Naive thymus-derived CD4-positive, alpha-beta T cell (primary cell): ENCODE results near the gene ENOX1. TPM values are rescaled to one million over a fixed set of nuclear protein-coding genes. Genes with fewer than 3 reads are reported as not detected.

Experiments
- ATAC-seq: fragments of 150-1000 bp; cut with Tn5 transposase; 2 replicates; pipeline ENCODE4 v1.10.0; 2021; ENCODE audit warnings: mild to moderate bottlenecking, moderate library complexity
- CTCF ChIA-PET: fragments of 350-600 bp; sonication (Branson Sonifier 250); formaldehyde crosslinking; loops from one replicate; lab custom pipeline; 2021; ENCODE audit warnings: antibody characterized with exemption; lab: Charles Lee
- POLR2A ChIA-PET: fragments of 350-600 bp; sonication (Branson Sonifier 250); formaldehyde crosslinking; loops from one replicate; lab custom pipeline; 2021; ENCODE audit warnings: antibody characterized with exemption, inconsistent platforms; lab: Charles Lee
- DNase-seq, 9 donors: peaks; one replicate each; pipeline versions ENCODE4 v3.0.0 to v3.0.0-alpha.2; 2020 to 2022; ENCODE audit warnings: mixed read lengths in 1 of 9
- H3K27ac ChIP-seq: one replicate; pipeline ENCODE4 v1.7.0; 2013; ENCODE audit warnings: mild to moderate bottlenecking, low read depth, low read length, moderate library complexity
- H3K27me3 ChIP-seq, 2 donors: one replicate each; pipeline ENCODE4 v1.7.0; 2013; ENCODE audit warnings: low read length in 2 of 2, mild to moderate bottlenecking in 2 of 2, moderate library complexity in 2 of 2; ENCODE audit not compliant: control insufficient read depth in 2 of 2, insufficient read depth in 2 of 2
- H3K36me3 ChIP-seq, 3 experiments: 1 replicate in 2 of 3; 2 replicates in 1 of 3; pipeline ENCODE4 v1.7.0; 2013; ENCODE audit warnings: low read length in 3 of 3, mild to moderate bottlenecking in 3 of 3, moderate library complexity in 1 of 3; ENCODE audit not compliant: insufficient read depth in 3 of 3, control insufficient read depth in 2 of 3
- H3K4me1 ChIP-seq, 2 donors: one replicate each; pipeline ENCODE4 v1.7.0; 2013; ENCODE audit warnings: low read length in 2 of 2, mild to moderate bottlenecking in 2 of 2, moderate library complexity in 1 of 2; ENCODE audit not compliant: control insufficient read depth in 2 of 2, insufficient read depth in 2 of 2
- H3K4me3 ChIP-seq: 2 replicates; pipeline ENCODE4 v1.7.0; 2013; ENCODE audit warnings: mild to moderate bottlenecking, low read length
- H3K9me3 ChIP-seq, 3 experiments: 1 replicate in 2 of 3; 2 replicates in 1 of 3; pipeline ENCODE4 v1.7.0; 2013; ENCODE audit warnings: low read length in 3 of 3; ENCODE audit not compliant: control insufficient read depth in 2 of 3
- H3K27ac Mint-ChIP-seq, 9 donors: one replicate each; pipeline ENCODE4 v1.8.0; 2020 to 2022; ENCODE audit warnings: mixed read lengths in 9 of 9, mild to moderate bottlenecking in 8 of 9, moderate library complexity in 5 of 9, inconsistent platforms in 2 of 9
- H3K27me3 Mint-ChIP-seq, 5 donors: one replicate each; pipeline ENCODE4 v1.8.0; 2021 to 2022; ENCODE audit warnings: mixed read lengths in 5 of 5, mild to moderate bottlenecking in 1 of 5
- H3K36me3 Mint-ChIP-seq, 5 donors: one replicate each; pipeline ENCODE4 v1.8.0; 2020 to 2022; ENCODE audit warnings: mixed read lengths in 5 of 5, mild to moderate bottlenecking in 3 of 5, inconsistent platforms in 1 of 5
- H3K4me1 Mint-ChIP-seq, 7 donors: one replicate each; pipeline ENCODE4 v1.8.0; 2020 to 2022; ENCODE audit warnings: mixed read lengths in 7 of 7, mild to moderate bottlenecking in 3 of 7, inconsistent platforms in 1 of 7
- H3K4me3 Mint-ChIP-seq, 10 donors: one replicate each; pipeline ENCODE4 v1.8.0; 2020 to 2022; ENCODE audit warnings: mild to moderate bottlenecking in 10 of 10, mixed read lengths in 10 of 10, moderate library complexity in 6 of 10, inconsistent platforms in 2 of 10
- H3K9me3 Mint-ChIP-seq, 11 donors: one replicate each; pipeline ENCODE4 v1.8.0; 2020 to 2022; ENCODE audit warnings: mixed read lengths in 11 of 11, mild to moderate bottlenecking in 4 of 11, inconsistent platforms in 1 of 11, moderate library complexity in 1 of 11
- intact Hi-C, 2 donors: fragments of 100-400 bp; cut with micrococcal nuclease; formaldehyde crosslinking; loops; one replicate each; pipeline ENCODE4 v1.15.1; 2023
- polyA plus RNA-seq, 2 donors: library from polyadenylated mRNA; unstranded; fragments of 300-500 nt; fragmentation: Illumina TruSeq; gene quantifications; one replicate each; pipeline ENCODE4 v1.2.3, GENCODE V29; 2021
- total RNA-seq, 6 experiments: library from RNA in 5 of 6; stranded (reverse) in 5 of 6; gene quantifications; 1 replicate in 5 of 6; 2 replicates in 1 of 6; pipeline ENCODE4 v1.2.3 and lab custom pipeline; 2021 to 2026

Gene ENOX1
- total and polyA plus RNA-seq, 7 experiments from 2014 or later = 0.17 TPM; not detected in 6

- H3K4me1 Mint-ChIP-seq = no peaks in the 10 kb centered on the region
Observed at GRCh38 chr13:43448605-43449336, 338.0 kb downstream of the ENOX1 start.

GRCh38 chr13:43446126-43446525, 340.6 kb downstream of the ENOX1 start:
- CTCF ChIA-PET = interaction anchor here (0.8 kb wide), 1 partner anchor 26 kb away, joined by 3 read pairs; no protein-coding TSS in a partner anchor
- Mint-ChIP-seq H3K4me3 (no peak overlapping the region), H3K36me3 (no peaks in the 10 kb centered on the region), H3K4me1 (no peaks in the 10 kb centered on the region), H3K27ac (no peak overlapping the region), H3K27me3 (peaks cover 0 to 30% (median 10%) of the 10 kb centered on the region in 5 donors), H3K9me3 (no peaks in the 10 kb centered on the region)
- ATAC-seq (no peak), DNase-seq (no peak)
- POLR2A ChIA-PET = no interaction called here
- no peaks in the 10 kb centered on the region for H3K36me3 ChIP-seq
- H3K4me1 ChIP-seq = no peaks in the 10 kb centered on the region
- no peak overlapping the region for H3K27ac ChIP-seq
- H3K9me3 ChIP-seq = no peaks in the 10 kb centered on the region
- intact Hi-C loops = no loop called here
- H3K27me3 ChIP-seq = no peaks in the 10 kb centered on the region
- H3K4me3 ChIP-seq = no peak overlapping the region

More at GRCh38 chr13:43448605-43449336, 338.0 kb downstream of the ENOX1 start:
- no peak overlapping the region for H3K4me3 Mint-ChIP-seq
- H3K27me3 ChIP-seq = no peaks in the 10 kb centered on the region
- ATAC-seq = no peak
- no peak overlapping the region for H3K4me3 ChIP-seq
- H3K36me3 ChIP-seq = no peaks in the 10 kb centered on the region
- no peaks in the 10 kb centered on the region for H3K9me3 ChIP-seq
- no peak overlapping the region for H3K27ac Mint-ChIP-seq
- H3K36me3 Mint-ChIP-seq = no peaks in the 10 kb centered on the region
- intact Hi-C loops = no loop called here
- CTCF ChIA-PET = interaction anchor here (0.6 kb wide), 1 partner anchor 33 kb away, joined by 3 read pairs; no protein-coding TSS in a partner anchor
- DNase-seq = no peak
- H3K27ac ChIP-seq = no peak overlapping the region
- POLR2A ChIA-PET = no interaction called here
- peaks cover 0 to 19% (median 5%) of the 10 kb centered on the region in 5 donors for H3K27me3 Mint-ChIP-seq
- H3K9me3 Mint-ChIP-seq = no peaks in the 10 kb centered on the region
- no peaks in the 10 kb centered on the region for H3K4me1 ChIP-seq

GRCh38 chr13:43445668-43446067, 341.1 kb downstream of the ENOX1 start:
- Histone ChIP-seq H3K27me3 (no peaks in the 10 kb centered on the region), H3K27ac (no peak overlapping the region), H3K9me3 (no peaks in the 10 kb centered on the region), H3K4me1 (no peaks in the 10 kb centered on the region), H3K4me3 (no peak overlapping the region), H3K36me3 (no peaks in the 10 kb centered on the region)
- Mint-ChIP-seq H3K27ac (no peak overlapping the region), H3K4me3 (no peak overlapping the region), H3K27me3 (peaks cover 0 to 30% (median 10%) of the 10 kb centered on the region in 5 donors), H3K4me1 (no peaks in the 10 kb centered on the region), H3K9me3 (no peaks in the 10 kb centered on the region), H3K36me3 (no peaks in the 10 kb centered on the region)
- DNase-seq = no peak
- ChIA-PET POLR2A (no interaction called here), CTCF (interaction anchor here (0.8 kb wide), 1 partner anchor 26 kb away, joined by 3 read pairs; no protein-coding TSS in a partner anchor)
- intact Hi-C loops = no loop called here
- no peak for ATAC-seq

DNA sequence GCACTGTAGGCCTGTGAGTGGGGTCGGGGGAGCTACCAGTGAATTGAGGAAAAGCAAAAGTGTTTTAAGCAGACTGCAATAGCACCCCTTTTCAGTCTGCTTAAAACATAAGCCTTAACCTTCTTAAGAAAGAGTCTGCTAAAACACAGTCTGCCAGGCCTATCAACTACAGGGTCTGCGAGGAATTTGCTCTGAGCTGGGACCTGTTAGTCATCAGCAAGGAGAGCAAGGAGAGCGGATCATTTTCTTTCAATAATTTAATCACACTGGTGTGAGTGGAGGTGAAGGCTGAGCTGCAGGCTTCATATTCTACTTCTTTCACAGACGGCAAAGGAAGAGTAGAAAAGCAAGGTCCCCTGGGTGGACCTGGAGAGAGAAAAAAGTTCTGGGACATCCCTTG, 342.7 kb downstream of the ENOX1 start:
- H3K27ac Mint-ChIP-seq = no peak overlapping the region

GRCh38 chr13:43441899-43442499, 344.8 kb downstream of the ENOX1 start:
- POLR2A ChIA-PET = no interaction called here
- Histone ChIP-seq H3K36me3 (no peaks in the 10 kb centered on the region), H3K9me3 (no peaks in the 10 kb centered on the region), H3K27me3 (no peaks in the 10 kb centered on the region), H3K4me3 (no peak overlapping the region), H3K27ac (no peak overlapping the region), H3K4me1 (no peaks in the 10 kb centered on the region)
- Mint-ChIP-seq H3K27me3 (peaks cover 8 to 27% (median 8%) of the 10 kb centered on the region in 5 donors), H3K27ac (no peak overlapping the region), H3K4me3 (no peak overlapping the region), H3K36me3 (no peaks in the 10 kb centered on the region), H3K9me3 (peaks cover 0 to 3% (median 0%) of the 10 kb centered on the region in 11 donors), H3K4me1 (no peaks in the 10 kb centered on the region)
- no peak for DNase-seq
- intact Hi-C loops = no loop called here
- ATAC-seq = no peak
- CTCF ChIA-PET = no interaction called here

More for the DNA sequence above, 342.7 kb downstream of the ENOX1 start:
- no peak overlapping the region for H3K27ac ChIP-seq
- ChIA-PET CTCF (interaction anchor here (0.9 kb wide), 1 partner anchor 10 kb away, joined by 3 read pairs; no protein-coding TSS in a partner anchor), POLR2A (no interaction called here)
- no peak for ATAC-seq
- no peaks in the 10 kb centered on the region for H3K4me1 ChIP-seq
- H3K4me3 Mint-ChIP-seq = no peak overlapping the region
- H3K9me3 Mint-ChIP-seq = no peaks in the 10 kb centered on the region
- no peaks in the 10 kb centered on the region for H3K36me3 ChIP-seq
- H3K27me3 ChIP-seq = no peaks in the 10 kb centered on the region
- intact Hi-C loops = no loop called here
- H3K4me1 Mint-ChIP-seq = no peaks in the 10 kb centered on the region
- peaks cover 0 to 29% (median 10%) of the 10 kb centered on the region in 5 donors for H3K27me3 Mint-ChIP-seq
- no peak overlapping the region for H3K4me3 ChIP-seq
- H3K9me3 ChIP-seq = no peaks in the 10 kb centered on the region
- DNase-seq = no peak
- H3K36me3 Mint-ChIP-seq = no peaks in the 10 kb centered on the region

- Histone ChIP-seq H3K27me3 (no peaks in the 10 kb centered on the region), H3K27ac (no peak overlapping the region), H3K36me3 (no peaks in the 10 kb centered on the region), H3K9me3 (no peaks in the 10 kb centered on the region), H3K4me3 (no peak overlapping the region), H3K4me1 (no peaks in the 10 kb centered on the region)
- DNase-seq (no peak), ATAC-seq (no peak)
- POLR2A ChIA-PET = no interaction called here
- Mint-ChIP-seq H3K27me3 (peaks cover 6 to 21% (median 8%) of the 10 kb centered on the region in 5 donors), H3K4me3 (no peak overlapping the region), H3K27ac (no peak overlapping the region), H3K4me1 (no peaks in the 10 kb centered on the region), H3K9me3 (peaks cover 0 to 3% (median 0%) of the 10 kb centered on the region in 11 donors), H3K36me3 (no peaks in the 10 kb centered on the region)
- intact Hi-C loops = no loop called here
- CTCF ChIA-PET = no interaction called here
Observed at GRCh38 chr13:43441464-43441863, 345.3 kb downstream of the ENOX1 start.
